Uterus (tissue), 4 donors: Measurements from ENCODE around the gene DST. TPM values are rescaled to one million over a fixed set of nuclear protein-coding genes. Genes with fewer than 3 reads are reported as not detected.

Experiments used
- DNase-seq, 2 donors: peaks; one replicate each; pipeline ENCODE4 v3.0.0-alpha.2; 2019 to 2020
- H3K27ac ChIP-seq, 2 donors: fragments of 200-600 bp; sonication (generic); 1 replicate in 1 of 2; 2 replicates in 1 of 2; pipeline ENCODE4 v1.5.1; 2016 to 2018
- H3K27me3 ChIP-seq, 2 donors: fragments of 200-600 bp; sonication (generic); one replicate each; pipeline ENCODE4 v1.5.1; 2018 to 2019; ENCODE audit warnings: control low read depth in 1 of 2
- H3K36me3 ChIP-seq, 2 donors: fragments of 200-600 bp; sonication (generic); one replicate each; pipeline ENCODE4 v1.5.1; 2019; ENCODE audit warnings: control low read depth in 1 of 2
- H3K4me1 ChIP-seq, 2 donors: fragments of 200-600 bp; sonication (generic); one replicate each; pipeline ENCODE4 v1.5.1; 2018 to 2019; ENCODE audit warnings: control low read depth in 1 of 2
- H3K4me3 ChIP-seq, 2 donors: fragments of 200-600 bp; sonication (generic); 1 replicate in 1 of 2; 2 replicates in 1 of 2; pipeline ENCODE4 v1.5.1; 2018 to 2019; ENCODE audit warnings: mild to moderate bottlenecking in 1 of 2
- H3K9me3 ChIP-seq, 2 donors: fragments of 200-600 bp; sonication (generic); one replicate each; pipeline ENCODE4 v1.5.1; 2019; ENCODE audit warnings: control low read depth in 1 of 2
- CTCF ChIP-seq, 4 experiments: fragments of 200-600 bp in 2 of 4; fragments of 450-650 bp in 2 of 4; sonication (generic) in 2 of 4; IDR thresholded peaks; one replicate each; pipeline ENCODE4 v1.5.1; 2016 to 2019; ENCODE audit warnings: antibody characterized with exemption in 4 of 4, mild to moderate bottlenecking in 2 of 4, moderate library complexity in 1 of 4
- POLR2A ChIP-seq, 2 donors: fragments of 450-650 bp; IDR thresholded peaks; one replicate each; pipeline ENCODE4 v1.6.1; 2016; ENCODE audit warnings: antibody characterized with exemption in 2 of 2, mild to moderate bottlenecking in 1 of 2, moderate library complexity in 1 of 2
- intact Hi-C: fragments of 100-400 bp; cut with DNase I; formaldehyde crosslinking; loops from one replicate; pipeline ENCODE4 v1.15.1; 2023; ENCODE audit warnings: low total_unique reads
- total RNA-seq, 4 donors: library from RNA; depleted of rRNA in 3 of 4; stranded (reverse); fragments of >200 nt in 3 of 4; gene quantifications; one replicate each; pipeline versions ENCODE4 v1.1.0 to v1.2.4, GENCODE V29; 2014 to 2023
- donor health status: DM: yes; HTN: yes; CAD: no.

DST gene
- total RNA-seq, 4 donors from 2014 or later: 307 to 809 (median 516) TPM

DNA sequence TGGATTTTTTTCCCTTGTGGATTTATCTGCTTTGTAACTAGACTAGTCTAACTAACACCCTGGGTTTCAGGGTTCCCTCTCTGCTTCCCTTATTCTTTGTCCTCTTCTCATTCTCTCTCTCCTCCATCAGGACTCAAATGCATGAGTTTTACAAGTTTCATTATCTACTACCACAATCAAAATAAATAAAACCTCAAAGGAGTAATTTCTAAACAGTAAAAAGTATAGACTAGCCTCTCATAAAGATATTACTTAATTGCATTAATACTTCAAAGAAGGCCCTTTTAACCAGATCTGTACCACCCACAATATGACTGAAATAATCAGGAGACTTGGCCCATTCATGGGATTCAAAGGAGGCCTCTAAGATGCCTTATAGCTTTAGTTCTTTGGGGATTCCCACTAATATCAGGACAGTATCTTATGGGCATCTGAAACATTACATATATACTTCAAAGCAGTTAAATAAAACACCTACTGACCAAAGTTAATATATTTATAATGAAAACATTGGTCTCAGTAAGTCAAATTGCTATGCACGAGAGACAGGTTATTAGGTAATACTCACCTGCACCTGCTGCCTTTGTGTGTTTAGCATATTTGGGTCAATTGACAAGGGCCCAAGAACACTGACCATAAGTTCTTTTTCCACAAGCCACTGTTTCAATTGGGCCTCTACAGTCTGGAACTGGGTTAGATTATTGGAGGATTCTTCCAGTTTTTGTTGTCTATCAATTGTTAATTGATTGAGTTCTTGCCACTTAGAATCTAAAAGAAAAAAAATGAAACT is 85.7 kb downstream of the DST start:
- Histone ChIP-seq H3K27me3 (no peaks in the 10 kb centered on the region), H3K27ac (no peak overlapping the region), H3K4me3 (no peak overlapping the region), H3K4me1 (peaks cover 0 to 5% of the 10 kb centered on the region in 2 donors), H3K36me3 (no peaks in the 10 kb centered on the region), H3K9me3 (no peaks in the 10 kb centered on the region)
- TF ChIP-seq CTCF (IDR thresholded peaks at IDR 0.05) (no peak), POLR2A (IDR thresholded peaks at IDR 0.05) (no peak)
- intact Hi-C loops: no loop called here
- DNase-seq: no peak

DNA sequence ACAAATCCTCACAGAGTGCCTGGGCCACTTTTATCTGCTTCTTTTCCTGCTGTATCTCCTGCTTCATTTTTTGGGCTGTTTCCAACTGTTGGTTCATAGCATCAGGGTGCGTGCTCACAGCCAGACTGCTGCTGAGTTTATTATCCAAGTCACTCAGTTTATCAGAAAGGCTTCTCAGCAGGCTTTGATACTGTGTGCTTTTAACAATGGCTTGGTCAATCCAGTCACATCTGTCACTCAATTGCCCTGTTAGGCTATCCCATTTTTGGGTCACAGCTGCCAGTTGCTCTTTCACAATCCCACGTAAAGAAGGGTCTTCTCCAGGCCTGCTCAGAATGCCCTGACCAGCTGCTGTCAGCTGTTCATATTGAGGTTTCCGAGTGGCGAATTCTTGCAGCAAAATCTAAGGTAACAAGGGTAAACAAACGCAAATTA is 87.2 kb downstream of the DST start:
- DNase-seq: peak in 1 of 2 donors; percentile 41
- TF ChIP-seq POLR2A (IDR thresholded peaks at IDR 0.05): no peak
- no peak for TF ChIP-seq CTCF (IDR thresholded peaks at IDR 0.05)
- Histone ChIP-seq H3K36me3 (no peaks in the 10 kb centered on the region), H3K27ac (peak overlapping the region; percentile 44 to 51), H3K4me3 (no peak overlapping the region), H3K4me1 (peaks cover 0 to 5% of the 10 kb centered on the region in 2 donors), H3K9me3 (no peaks in the 10 kb centered on the region), H3K27me3 (no peaks in the 10 kb centered on the region)
- intact Hi-C loops: no loop called here

DNA sequence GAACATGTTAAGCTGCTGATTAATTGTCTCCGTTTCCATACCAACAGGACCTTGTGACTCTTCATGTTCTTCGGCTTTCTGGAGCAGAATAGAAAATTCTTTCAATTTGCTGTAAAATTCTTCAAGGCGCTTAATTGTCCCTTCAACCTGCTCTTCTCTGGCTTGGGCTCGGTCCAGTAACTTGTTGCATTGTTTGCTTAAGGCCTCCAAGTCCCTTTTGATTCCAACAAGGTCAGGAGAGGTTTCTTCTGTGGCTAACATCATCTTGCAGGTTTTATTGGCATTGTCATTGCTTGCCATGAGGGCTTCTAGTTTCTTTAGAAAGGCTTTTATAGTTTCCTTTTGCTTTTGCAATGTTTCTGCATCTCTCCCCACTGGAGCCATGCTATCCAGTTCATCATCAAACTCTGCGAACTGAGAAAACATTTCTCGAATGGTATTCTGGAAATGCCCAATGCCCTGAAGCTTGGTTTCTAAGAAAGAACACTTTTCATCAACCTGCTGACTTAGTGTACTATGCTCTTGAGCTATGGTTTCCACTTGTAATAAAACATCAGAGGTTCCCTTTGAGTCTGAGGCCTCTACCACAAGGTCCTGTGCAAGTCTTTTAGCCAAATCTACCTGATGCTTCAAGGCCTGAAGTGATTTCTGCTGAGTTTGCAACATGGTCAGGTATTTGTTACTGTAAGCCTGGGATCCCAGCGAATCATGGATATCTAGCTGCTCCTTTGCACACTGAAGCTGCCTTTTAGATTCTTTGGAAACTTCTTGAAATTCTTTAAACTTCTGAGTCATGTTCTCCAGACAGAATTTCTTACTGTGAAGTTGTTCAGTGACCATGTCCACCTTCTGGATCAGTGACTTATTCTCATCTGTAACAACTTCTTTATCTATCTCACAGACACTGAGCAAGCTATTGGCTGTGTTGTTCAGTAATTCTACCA is 90.2 kb downstream of the DST start:
- no peak for TF ChIP-seq CTCF (IDR thresholded peaks at IDR 0.05)
- TF ChIP-seq POLR2A (IDR thresholded peaks at IDR 0.05): no peak
- H3K9me3 ChIP-seq: no peaks in the 10 kb centered on the region
- H3K4me3 ChIP-seq: no peak overlapping the region
- intact Hi-C loops: no loop called here
- no peaks in the 10 kb centered on the region for H3K27me3 ChIP-seq
- peaks cover 0 to 12% of the 10 kb centered on the region in 2 donors for H3K4me1 ChIP-seq
- no peaks in the 10 kb centered on the region for H3K36me3 ChIP-seq
- peak overlapping the region; percentile 10 to 77 for H3K27ac ChIP-seq
- DNase-seq: no peak

DNA sequence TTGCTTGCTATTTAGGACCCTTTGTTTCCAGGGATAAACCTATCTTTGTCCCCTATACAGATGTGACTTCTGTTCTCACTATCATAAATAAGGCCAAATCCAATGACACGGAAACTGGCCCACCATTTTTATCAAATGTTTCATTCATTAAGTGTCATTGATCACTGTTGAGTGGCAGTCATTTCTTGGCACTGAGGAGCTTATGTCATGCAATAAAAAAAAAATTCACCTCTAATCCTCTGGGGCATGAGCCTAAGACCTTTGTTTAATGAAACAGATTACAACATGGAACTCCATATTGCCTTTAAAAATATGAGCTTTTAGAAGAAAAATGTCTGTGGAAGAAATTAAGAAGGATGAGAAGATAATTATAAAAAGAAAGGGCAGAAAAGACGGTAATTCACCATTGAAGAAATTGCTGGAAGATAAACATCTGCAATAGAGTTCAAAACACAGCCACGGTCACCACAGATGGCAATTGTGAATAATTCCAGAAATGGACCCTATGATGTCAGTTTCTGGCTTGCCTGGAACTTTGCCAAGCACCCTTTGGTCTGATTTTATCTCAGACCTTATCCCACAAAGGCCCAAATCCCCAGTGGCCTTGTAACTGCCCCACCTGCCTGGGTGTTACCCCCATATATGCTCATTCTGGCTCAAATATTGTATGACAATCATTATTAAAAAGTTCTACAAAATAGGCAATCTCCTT is 91.1 kb downstream of the DST start:
- DNase-seq: no peak
- H3K4me3 ChIP-seq: no peak overlapping the region
- no peaks in the 10 kb centered on the region for H3K27me3 ChIP-seq
- intact Hi-C loops: no loop called here
- H3K9me3 ChIP-seq: no peaks in the 10 kb centered on the region
- peaks cover 0 to 12% of the 10 kb centered on the region in 2 donors for H3K4me1 ChIP-seq
- H3K27ac ChIP-seq: peak overlapping the region; percentile 72 to 77
- H3K36me3 ChIP-seq: no peaks in the 10 kb centered on the region
- TF ChIP-seq POLR2A (IDR thresholded peaks at IDR 0.05) (no peak), CTCF (IDR thresholded peaks at IDR 0.05) (no peak)
